Sigmoid colon (tissue), 4 donors: ENCODE measurements around the gene TNK2.

Source experiments
- EP300 ChIP-seq, 4 donors: sonication (generic); formaldehyde crosslinking; IDR thresholded peaks; one replicate each; pipeline ENCODE4 v1.6.1; 2017; ENCODE audit warnings: antibody characterized with exemption in 4 of 4
- POLR2A ChIP-seq, 2 donors: fragments of 450-650 bp; IDR thresholded peaks; one replicate each; pipeline ENCODE4 v1.6.1; 2016; ENCODE audit warnings: antibody characterized with exemption in 2 of 2, mild to moderate bottlenecking in 2 of 2, moderate library complexity in 2 of 2
- POLR2AphosphoS5 ChIP-seq, 4 donors: sonication (generic); formaldehyde crosslinking; IDR thresholded peaks; one replicate each; pipeline ENCODE4 v1.6.1; 2017; ENCODE audit warnings: antibody characterized with exemption in 4 of 4
- TF ChIP-seq, protein P1 (sequence below), 4 experiments: fragments of 450-650 bp in 3 of 4; fragments of 200-600 bp in 1 of 4; IDR thresholded peaks; one replicate each; pipeline ENCODE4 v1.5.1; 2016 to 2019; ENCODE audit warnings: antibody characterized with exemption in 4 of 4, mild to moderate bottlenecking in 3 of 4, moderate library complexity in 2 of 4

DNA sequence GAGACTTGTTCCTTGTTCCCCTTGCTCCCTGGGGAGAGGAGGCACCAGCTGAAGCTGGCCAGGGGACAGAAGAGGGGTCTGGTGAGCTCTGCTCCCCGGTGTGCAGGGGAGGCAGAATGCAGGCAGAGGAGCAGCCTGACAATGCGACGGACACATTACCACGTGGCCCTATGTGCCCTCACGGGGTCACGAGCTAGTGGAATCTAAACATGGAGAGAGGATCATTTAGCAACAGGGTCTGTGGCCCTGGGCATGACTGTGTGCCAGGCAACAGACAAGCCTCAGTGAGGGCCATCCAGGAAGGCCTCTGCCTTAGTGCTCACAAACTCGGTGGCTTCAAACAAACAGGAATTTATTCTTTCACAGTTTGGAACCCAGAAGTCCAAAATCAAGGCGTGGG, 88.2 kb downstream of the TNK2 start:
- TF ChIP-seq, protein P1, sequence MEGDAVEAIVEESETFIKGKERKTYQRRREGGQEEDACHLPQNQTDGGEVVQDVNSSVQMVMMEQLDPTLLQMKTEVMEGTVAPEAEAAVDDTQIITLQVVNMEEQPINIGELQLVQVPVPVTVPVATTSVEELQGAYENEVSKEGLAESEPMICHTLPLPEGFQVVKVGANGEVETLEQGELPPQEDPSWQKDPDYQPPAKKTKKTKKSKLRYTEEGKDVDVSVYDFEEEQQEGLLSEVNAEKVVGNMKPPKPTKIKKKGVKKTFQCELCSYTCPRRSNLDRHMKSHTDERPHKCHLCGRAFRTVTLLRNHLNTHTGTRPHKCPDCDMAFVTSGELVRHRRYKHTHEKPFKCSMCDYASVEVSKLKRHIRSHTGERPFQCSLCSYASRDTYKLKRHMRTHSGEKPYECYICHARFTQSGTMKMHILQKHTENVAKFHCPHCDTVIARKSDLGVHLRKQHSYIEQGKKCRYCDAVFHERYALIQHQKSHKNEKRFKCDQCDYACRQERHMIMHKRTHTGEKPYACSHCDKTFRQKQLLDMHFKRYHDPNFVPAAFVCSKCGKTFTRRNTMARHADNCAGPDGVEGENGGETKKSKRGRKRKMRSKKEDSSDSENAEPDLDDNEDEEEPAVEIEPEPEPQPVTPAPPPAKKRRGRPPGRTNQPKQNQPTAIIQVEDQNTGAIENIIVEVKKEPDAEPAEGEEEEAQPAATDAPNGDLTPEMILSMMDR (IDR thresholded peaks at IDR 0.05): no peak
- no peak for TF ChIP-seq POLR2A (IDR thresholded peaks at IDR 0.05)
- no peak for TF ChIP-seq EP300 (IDR thresholded peaks at IDR 0.05)
- no peak for TF ChIP-seq POLR2AphosphoS5 (IDR thresholded peaks at IDR 0.05)
